ENCODE data around the gene IREB2. TPM values are rescaled to one million over a fixed set of nuclear protein-coding genes. Genes with fewer than 3 reads are reported as not detected.

The IREB2 gene
- total and polyA plus RNA-seq, 12 donors = 11.8 to 148 (median 86.7) TPM

GRCh38 chr15:78421238-78421965, 16.6 kb upstream of the IREB2 start:
- no peaks in the 10 kb centered on the region for H3K4me1 ChIP-seq (replicated peaks in 1 of 2)
- H3K27me3 ChIP-seq = peaks cover 5% of the 10 kb centered on the region
- H3K36me3 ChIP-seq (replicated peaks in 1 of 2) = no peaks in the 10 kb centered on the region
- H3K9me3 ChIP-seq (replicated peaks in 1 of 3) = no peaks in the 10 kb centered on the region
- no peak overlapping the region for H3K4me3 ChIP-seq
- intact Hi-C loops (cut with DNase I) = loop anchor here (5.0 kb wide), 1 partner anchor 114 kb away; no protein-coding TSS in a partner anchor
- WGBS, 4 donors = 77 to 83% (median 80%) methylated on average over 7 of the region's 7 CpGs
- TF ChIP-seq CTCF (IDR thresholded peaks at IDR 0.05) = no peak
- TF ChIP-seq POLR2A (IDR thresholded peaks at IDR 0.05) = no peak
- no peak overlapping the region for H3K27ac ChIP-seq
- no peak for DNase-seq

GRCh38 chr15:78422571-78423340, 15.3 kb upstream of the IREB2 start:
- intact Hi-C loops (cut with DNase I) = loop anchor here (5.0 kb wide), 1 partner anchor 115 kb away; no protein-coding TSS in a partner anchor
- DNase-seq = peak; percentile 60 to 87 (median 76)
- no peaks in the 10 kb centered on the region for H3K36me3 ChIP-seq (replicated peaks in 1 of 2)
- TF ChIP-seq CTCF (IDR thresholded peaks at IDR 0.05) (peak; percentile 85 to 95 (median 87)), POLR2A (IDR thresholded peaks at IDR 0.05) (no peak)
- H3K9me3 ChIP-seq (replicated peaks in 1 of 3) = no peaks in the 10 kb centered on the region
- WGBS, 4 donors = 45 to 53% (median 49%) methylated on average over 12 of the region's 12 CpGs
- H3K27me3 ChIP-seq = peaks cover 5% of the 10 kb centered on the region
- H3K27ac ChIP-seq = no peak overlapping the region
- no peaks in the 10 kb centered on the region for H3K4me1 ChIP-seq (replicated peaks in 1 of 2)
- H3K4me3 ChIP-seq = no peak overlapping the region

GRCh38 chr15:78424673-78425072, 13.3 kb upstream of the IREB2 start:
- no peak for DNase-seq
- H3K4me3 ChIP-seq = no peak overlapping the region
- H3K36me3 ChIP-seq (replicated peaks in 1 of 2) = no peaks in the 10 kb centered on the region
- intact Hi-C loops (cut with DNase I) = loop anchor here (5.0 kb wide), 1 partner anchor 117 kb away; no protein-coding TSS in a partner anchor
- H3K9me3 ChIP-seq (replicated peaks in 1 of 3) = no peaks in the 10 kb centered on the region
- no peaks in the 10 kb centered on the region for H3K4me1 ChIP-seq (replicated peaks in 1 of 2)
- TF ChIP-seq POLR2A (IDR thresholded peaks at IDR 0.05) (no peak), CTCF (IDR thresholded peaks at IDR 0.05) (no peak)
- no peak overlapping the region for H3K27ac ChIP-seq
- WGBS, 4 donors = 65 to 80% (median 72%) methylated on average over 3 of the region's 3 CpGs
- H3K27me3 ChIP-seq = peaks cover 5% of the 10 kb centered on the region

- intact Hi-C loops (cut with DNase I) = no loop called here
- Histone ChIP-seq H3K27ac (no peak overlapping the region), H3K9me3 (replicated peaks in 1 of 3) (no peaks in the 10 kb centered on the region), H3K4me3 (no peak overlapping the region), H3K36me3 (replicated peaks in 1 of 2) (no peaks in the 10 kb centered on the region), H3K4me1 (replicated peaks in 1 of 2) (no peaks in the 10 kb centered on the region), H3K27me3 (peaks cover 5% of the 10 kb centered on the region)
- 37 to 59% (median 54%) methylated on average over 1 of the region's 1 CpG for WGBS, 4 donors
- no peak for TF ChIP-seq CTCF (IDR thresholded peaks at IDR 0.05)
- no peak for TF ChIP-seq POLR2A (IDR thresholded peaks at IDR 0.05)
- DNase-seq = no peak
Measured at GRCh38 chr15:78425643-78426042, 12.4 kb upstream of the IREB2 start.

All from adrenal gland (tissue), 12 donors.